ENCODE data around the gene CLEC19A.

Gene CLEC19A

GRCh38 chr16:19285431-19285830 lies at the start of gene CLEC19A:
CLEC19A (plus strand) TSS chr16:19285731; CDS start chr16:19285852, 121 bp downstream.
- in situ Hi-C loops (cut with HindIII; ENCODE audit: low pct_ligation_motif_present, low pct_unique_long_range_greater_than_20kb, low sequenced_read_pairs): no loop called here
- no peak for DNase-seq

- DNase-seq: no peak
- in situ Hi-C loops (cut with HindIII; ENCODE audit: low pct_ligation_motif_present, low pct_unique_long_range_greater_than_20kb, low sequenced_read_pairs): no loop called here
Observed at GRCh38 chr16:19235886-19236285, 49.6 kb upstream of the CLEC19A start.

GRCh38 chr16:19236561-19237209 lies 48.8 kb upstream of the CLEC19A start:
- no peak for DNase-seq
- in situ Hi-C loops (cut with HindIII; ENCODE audit: low pct_ligation_motif_present, low pct_unique_long_range_greater_than_20kb, low sequenced_read_pairs): no loop called here

GRCh38 chr16:19238406-19238805 lies 47.1 kb upstream of the CLEC19A start:
- DNase-seq: no peak
- in situ Hi-C loops (cut with HindIII; ENCODE audit: low pct_ligation_motif_present, low pct_unique_long_range_greater_than_20kb, low sequenced_read_pairs): no loop called here

GRCh38 chr16:19239511-19240155 lies 45.9 kb upstream of the CLEC19A start:
- in situ Hi-C loops (cut with HindIII; ENCODE audit: low pct_ligation_motif_present, low pct_unique_long_range_greater_than_20kb, low sequenced_read_pairs): no loop called here
- DNase-seq: no peak

GRCh38 chr16:19240494-19240893 lies 45.0 kb upstream of the CLEC19A start:
- in situ Hi-C loops (cut with HindIII; ENCODE audit: low pct_ligation_motif_present, low pct_unique_long_range_greater_than_20kb, low sequenced_read_pairs): no loop called here
- DNase-seq: no peak

- in situ Hi-C loops (cut with HindIII; ENCODE audit: low pct_ligation_motif_present, low pct_unique_long_range_greater_than_20kb, low sequenced_read_pairs): no loop called here
- no peak for DNase-seq
Observed at GRCh38 chr16:19241512-19241911, 44.0 kb upstream of the CLEC19A start.

GRCh38 chr16:19242186-19242585 lies 43.3 kb upstream of the CLEC19A start:
- DNase-seq: no peak
- in situ Hi-C loops (cut with HindIII; ENCODE audit: low pct_ligation_motif_present, low pct_unique_long_range_greater_than_20kb, low sequenced_read_pairs): no loop called here

- in situ Hi-C loops (cut with HindIII; ENCODE audit: low pct_ligation_motif_present, low pct_unique_long_range_greater_than_20kb, low sequenced_read_pairs): no loop called here
- DNase-seq: no peak
Observed at GRCh38 chr16:19242987-19243575, 42.5 kb upstream of the CLEC19A start.

- in situ Hi-C loops (cut with HindIII; ENCODE audit: low pct_ligation_motif_present, low pct_unique_long_range_greater_than_20kb, low sequenced_read_pairs): no loop called here
Observed at GRCh38 chr16:19245326-19245925, 40.1 kb upstream of the CLEC19A start.

GRCh38 chr16:19252904-19253303 lies 32.6 kb upstream of the CLEC19A start:
- in situ Hi-C loops (cut with HindIII; ENCODE audit: low pct_ligation_motif_present, low pct_unique_long_range_greater_than_20kb, low sequenced_read_pairs): no loop called here
- DNase-seq: no peak

More at GRCh38 chr16:19245326-19245925, 40.1 kb upstream of the CLEC19A start:
- no peak for DNase-seq

GRCh38 chr16:19254611-19255010 lies 30.9 kb upstream of the CLEC19A start:
- in situ Hi-C loops (cut with HindIII; ENCODE audit: low pct_ligation_motif_present, low pct_unique_long_range_greater_than_20kb, low sequenced_read_pairs): no loop called here
- DNase-seq: no peak

GRCh38 chr16:19264123-19264673 lies 21.3 kb upstream of the CLEC19A start:
- in situ Hi-C loops (cut with HindIII; ENCODE audit: low pct_ligation_motif_present, low pct_unique_long_range_greater_than_20kb, low sequenced_read_pairs): no loop called here
- no peak for DNase-seq

- DNase-seq: no peak
- in situ Hi-C loops (cut with HindIII; ENCODE audit: low pct_ligation_motif_present, low pct_unique_long_range_greater_than_20kb, low sequenced_read_pairs): no loop called here
Observed at GRCh38 chr16:19265380-19265930, 20.1 kb upstream of the CLEC19A start.

GRCh38 chr16:19266774-19267173 lies 18.8 kb upstream of the CLEC19A start:
- in situ Hi-C loops (cut with HindIII; ENCODE audit: low pct_ligation_motif_present, low pct_unique_long_range_greater_than_20kb, low sequenced_read_pairs): no loop called here
- DNase-seq: no peak

- no peak for DNase-seq
- in situ Hi-C loops (cut with HindIII; ENCODE audit: low pct_ligation_motif_present, low pct_unique_long_range_greater_than_20kb, low sequenced_read_pairs): no loop called here
Observed at GRCh38 chr16:19269098-19269497, 16.4 kb upstream of the CLEC19A start.

GRCh38 chr16:19274165-19274797 lies 11.2 kb upstream of the CLEC19A start:
- in situ Hi-C loops (cut with HindIII; ENCODE audit: low pct_ligation_motif_present, low pct_unique_long_range_greater_than_20kb, low sequenced_read_pairs): no loop called here
- no peak for DNase-seq

GRCh38 chr16:19278403-19278802 lies 7.1 kb upstream of the CLEC19A start:
- in situ Hi-C loops (cut with HindIII; ENCODE audit: low pct_ligation_motif_present, low pct_unique_long_range_greater_than_20kb, low sequenced_read_pairs): no loop called here
- no peak for DNase-seq

GRCh38 chr16:19281246-19281645 lies 4.3 kb upstream of the CLEC19A start:
- in situ Hi-C loops (cut with HindIII; ENCODE audit: low pct_ligation_motif_present, low pct_unique_long_range_greater_than_20kb, low sequenced_read_pairs): no loop called here
- DNase-seq: no peak
